Ascending aorta (tissue), 2 donors: ENCODE measurements around the gene TMEM247. TPM values are rescaled to one million over a fixed set of nuclear protein-coding genes. Genes with fewer than 3 reads are reported as not detected.
"Not testable (repeated sequence)": the region's sequence is repeated elsewhere in the genome, so short reads cannot be mapped to it uniquely, and the experiment has no call there.

Experiments used
- DNase-seq, 2 donors: peaks; one replicate each; pipeline ENCODE4 v3.0.0-alpha.2; 2019; ENCODE audit warnings: low spot score in 2 of 2
- H3K27ac ChIP-seq, 2 donors: fragments of 200-600 bp; sonication (generic); one replicate each; pipeline ENCODE4 v1.5.1; 2016 to 2017; ENCODE audit warnings: mild to moderate bottlenecking in 1 of 2
- H3K27me3 ChIP-seq: fragments of 200-600 bp; sonication (generic); one replicate; pipeline ENCODE4 v1.5.1; 2017
- H3K36me3 ChIP-seq, 2 donors: fragments of 200-600 bp; sonication (generic); one replicate each; pipeline ENCODE4 v1.5.1; 2016
- H3K4me1 ChIP-seq, 2 donors: fragments of 200-600 bp; sonication (generic); one replicate each; pipeline ENCODE4 v1.5.1; 2016 to 2017; ENCODE audit warnings: mild to moderate bottlenecking in 1 of 2
- H3K4me3 ChIP-seq, 2 donors: fragments of 200-600 bp; sonication (generic); one replicate each; pipeline ENCODE4 v1.5.1; 2016 to 2017; ENCODE audit warnings: mild to moderate bottlenecking in 1 of 2
- H3K9me3 ChIP-seq, 2 donors: fragments of 200-600 bp; sonication (generic); one replicate each; pipeline ENCODE4 v1.5.1; 2016
- CTCF ChIP-seq, 3 experiments: fragments of 200-600 bp in 2 of 3; fragments of 450-650 bp in 1 of 3; sonication (generic) in 2 of 3; IDR thresholded peaks; one replicate each; pipeline ENCODE4 v1.5.1; 2016 to 2019; ENCODE audit warnings: antibody characterized with exemption in 3 of 3, mild to moderate bottlenecking in 1 of 3, moderate library complexity in 1 of 3
- intact Hi-C: fragments of 100-400 bp; cut with DNase I; formaldehyde crosslinking; loops from one replicate; pipeline ENCODE4 v1.15.1; 2023
- total RNA-seq: library from RNA; depleted of rRNA; stranded (reverse); fragments of >200 nt; gene quantifications from one replicate; pipeline ENCODE4 v1.1.0, GENCODE V29; 2016

The TMEM247 gene
- total RNA-seq, 1 donor from 2014 or later, result not detected

GRCh38 chr2:46518861-46519260 is 39.5 kb downstream of the TMEM247 start:
- Histone ChIP-seq H3K36me3 (no peaks in the 10 kb centered on the region), H3K27me3 (no peaks in the 10 kb centered on the region), H3K9me3 (peaks cover 0 to 29% of the 10 kb centered on the region in 2 donors), H3K4me1 (no peaks in the 10 kb centered on the region), H3K27ac (no peak overlapping the region), H3K4me3 (no peak overlapping the region)
- intact Hi-C loops, result no loop called here
- no peak for DNase-seq
- TF ChIP-seq CTCF (IDR thresholded peaks at IDR 0.05), result no peak

- H3K4me1 ChIP-seq, result no peaks in the 10 kb centered on the region
- DNase-seq, result no peak
- no peak overlapping the region for H3K27ac ChIP-seq
- no peaks in the 10 kb centered on the region for H3K27me3 ChIP-seq
- no peaks in the 10 kb centered on the region for H3K36me3 ChIP-seq
- no peak overlapping the region for H3K4me3 ChIP-seq
- no peak for TF ChIP-seq CTCF (IDR thresholded peaks at IDR 0.05)
- H3K9me3 ChIP-seq, result peaks cover 0 to 26% of the 10 kb centered on the region in 2 donors
- intact Hi-C loops, result no loop called here
Measured at GRCh38 chr2:46519265-46519664, 39.9 kb downstream of the TMEM247 start.

- H3K27ac ChIP-seq, result no peak overlapping the region
Measured at GRCh38 chr2:46520130-46520711, 40.9 kb downstream of the TMEM247 start.

GRCh38 chr2:46521215-46521683 is 41.9 kb downstream of the TMEM247 start:
- Histone ChIP-seq H3K4me1 (no peaks in the 10 kb centered on the region), H3K27me3 (no peaks in the 10 kb centered on the region), H3K9me3 (peaks cover 0 to 7% of the 10 kb centered on the region in 2 donors), H3K27ac (peak overlapping the region in 1 of 2 donors; percentile 36), H3K4me3 (no peak overlapping the region), H3K36me3 (no peaks in the 10 kb centered on the region)
- TF ChIP-seq CTCF (IDR thresholded peaks at IDR 0.05), result no peak
- intact Hi-C loops, result no loop called here
- peak; percentile 51 to 86 for DNase-seq

More at GRCh38 chr2:46520130-46520711, 40.9 kb downstream of the TMEM247 start:
- TF ChIP-seq CTCF (IDR thresholded peaks at IDR 0.05), result no peak
- Histone ChIP-seq H3K9me3 (peaks cover 0 to 17% of the 10 kb centered on the region in 2 donors), H3K4me1 (no peaks in the 10 kb centered on the region), H3K4me3 (no peak overlapping the region), H3K36me3 (no peaks in the 10 kb centered on the region), H3K27me3 (no peaks in the 10 kb centered on the region)
- intact Hi-C loops, result no loop called here
- no peak for DNase-seq

GRCh38 chr2:46522385-46522784 is 43.0 kb downstream of the TMEM247 start:
- H3K36me3 ChIP-seq, H3K27ac ChIP-seq, H3K4me3 ChIP-seq, H3K27me3 ChIP-seq, H3K4me1 ChIP-seq, DNase-seq, intact Hi-C loops, H3K9me3 ChIP-seq: not testable (repeated sequence)

- Histone ChIP-seq H3K27ac (no peak overlapping the region), H3K9me3 (no peaks in the 10 kb centered on the region), H3K27me3 (no peaks in the 10 kb centered on the region), H3K4me1 (no peaks in the 10 kb centered on the region), H3K4me3 (no peak overlapping the region), H3K36me3 (no peaks in the 10 kb centered on the region)
- no peak for DNase-seq
- no peak for TF ChIP-seq CTCF (IDR thresholded peaks at IDR 0.05)
- intact Hi-C loops, result no loop called here
Measured at GRCh38 chr2:46525522-46526155, 46.3 kb downstream of the TMEM247 start.
